Muscle layer of duodenum (tissue), 2 donors: Measurements from ENCODE around the gene ABR.
"Not testable (repeated sequence)": the region's sequence is repeated elsewhere in the genome, so short reads cannot be mapped to it uniquely, and the experiment has no call there.

Experiments used
- H3K27ac ChIP-seq: one replicate; pipeline ENCODE4 v1.7.0; 2013; ENCODE audit warnings: mild to moderate bottlenecking, low read length
- H3K27me3 ChIP-seq: one replicate; pipeline ENCODE4 v1.7.0; 2013; ENCODE audit warnings: low read depth, mild to moderate bottlenecking, control low read depth, low read length
- H3K36me3 ChIP-seq, 2 donors: one replicate each; pipeline ENCODE4 v1.7.0; 2013; ENCODE audit warnings: low read length in 2 of 2, control low read depth in 1 of 2, mild to moderate bottlenecking in 1 of 2; ENCODE audit not compliant: insufficient read depth in 2 of 2, control insufficient read depth in 1 of 2
- H3K4me1 ChIP-seq, 2 donors: one replicate each; pipeline ENCODE4 v1.7.0; 2013; ENCODE audit warnings: low read length in 2 of 2, mild to moderate bottlenecking in 2 of 2, control low read depth in 1 of 2, moderate library complexity in 1 of 2; ENCODE audit not compliant: insufficient read depth in 2 of 2, control insufficient read depth in 1 of 2
- H3K4me3 ChIP-seq, 2 donors: one replicate each; pipeline ENCODE4 v1.7.0; 2013; ENCODE audit warnings: low read length in 2 of 2, low read depth in 1 of 2, mild to moderate bottlenecking in 1 of 2
- H3K9me3 ChIP-seq, 2 donors: one replicate each; pipeline ENCODE4 v1.7.0; 2013; ENCODE audit warnings: low read length in 2 of 2, control low read depth in 1 of 2, mild to moderate bottlenecking in 1 of 2; ENCODE audit not compliant: control insufficient read depth in 1 of 2
- donor health status: healthy.

The ABR gene

DNA sequence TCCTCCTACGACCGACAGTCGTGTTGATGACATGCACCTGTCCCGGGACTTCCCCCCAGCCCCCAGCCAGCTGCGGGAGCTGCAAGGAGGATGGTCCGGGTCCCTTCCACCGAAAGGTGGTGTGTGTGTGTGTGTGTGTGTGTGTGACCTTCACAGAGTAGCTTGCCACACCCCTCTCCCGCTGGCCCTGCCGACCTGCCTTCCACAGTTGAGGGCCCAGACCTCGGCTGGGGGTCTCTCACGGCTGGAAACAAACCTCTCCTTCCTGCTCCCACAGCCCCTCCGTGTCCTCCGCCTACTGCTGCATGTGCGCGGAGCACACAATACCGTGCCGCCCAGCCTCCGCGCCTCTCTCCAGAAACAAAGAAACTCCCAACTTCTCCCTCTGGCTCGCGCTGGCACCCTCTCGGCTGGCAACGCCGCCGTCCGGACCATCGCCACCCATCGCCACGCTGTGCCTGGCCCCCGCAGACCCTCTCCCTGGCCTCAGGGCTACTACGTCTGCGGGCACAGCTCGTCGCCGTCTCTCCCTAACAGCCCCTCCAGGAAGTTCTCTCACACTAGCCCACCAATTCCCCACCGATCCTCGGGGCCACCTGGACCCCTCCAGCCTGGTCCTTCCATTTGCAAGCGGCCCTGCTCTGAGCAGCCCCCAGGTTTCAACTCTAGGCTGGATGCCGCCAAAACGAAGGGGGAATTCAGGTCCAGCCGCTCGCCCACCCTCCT is 101.6 kb downstream of the ABR start:
- peaks cover 0 to 23% of the 10 kb centered on the region in 2 donors for H3K4me1 ChIP-seq
- peaks cover 6 to 20% of the 10 kb centered on the region in 2 donors for H3K36me3 ChIP-seq
- H3K27me3 ChIP-seq = no peaks in the 10 kb centered on the region
- no peak overlapping the region for H3K27ac ChIP-seq
- H3K4me3 ChIP-seq = no peak overlapping the region
- H3K9me3 ChIP-seq = no peaks in the 10 kb centered on the region

DNA sequence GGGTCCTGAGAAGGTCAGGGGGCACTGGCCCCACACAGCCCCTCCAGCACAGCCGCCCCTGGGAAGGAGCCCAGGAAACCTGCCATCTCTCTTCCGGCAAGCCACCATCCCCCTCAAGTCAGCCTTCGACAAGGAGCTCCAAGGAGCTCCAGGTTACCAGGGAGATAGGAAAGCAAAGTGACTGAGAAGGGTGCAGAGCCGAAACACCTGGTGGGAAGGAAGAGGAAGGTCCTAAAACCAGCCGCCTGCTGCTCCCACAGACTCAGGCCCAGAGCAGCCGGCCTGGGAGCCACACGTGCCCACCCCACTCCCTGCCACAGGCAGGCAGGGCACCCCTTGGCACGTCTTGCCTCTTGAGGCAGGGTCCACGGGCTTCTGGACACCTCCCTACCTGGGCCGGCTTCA is 102.2 kb downstream of the ABR start:
- Histone ChIP-seq H3K4me1 (peaks cover 0 to 23% of the 10 kb centered on the region in 2 donors), H3K27ac (no peak overlapping the region), H3K36me3 (peaks cover 10 to 20% of the 10 kb centered on the region in 2 donors), H3K27me3 (no peaks in the 10 kb centered on the region), H3K4me3 (no peak overlapping the region), H3K9me3 (no peaks in the 10 kb centered on the region)

DNA sequence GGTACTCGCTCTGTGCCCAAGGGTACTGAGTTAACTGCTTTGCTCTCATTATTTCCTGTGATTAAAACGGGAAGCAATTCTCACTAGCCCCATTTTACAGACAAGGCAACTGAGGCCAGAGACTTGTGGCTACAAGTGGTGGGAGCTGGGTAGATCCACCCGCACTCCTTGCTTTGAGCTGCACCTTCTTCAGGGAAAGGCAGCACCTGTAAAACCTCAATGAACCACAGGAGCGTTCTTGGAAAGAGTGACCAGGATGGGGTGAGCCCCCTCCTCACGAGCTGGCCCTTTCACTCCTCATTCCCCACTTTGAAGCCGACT is 102.8 kb downstream of the ABR start:
- Histone ChIP-seq H3K4me3 (no peak overlapping the region), H3K27me3 (no peaks in the 10 kb centered on the region), H3K9me3 (no peaks in the 10 kb centered on the region), H3K36me3 (peaks cover 16 to 17% of the 10 kb centered on the region in 2 donors), H3K4me1 (peaks cover 0 to 23% of the 10 kb centered on the region in 2 donors), H3K27ac (no peak overlapping the region)

DNA sequence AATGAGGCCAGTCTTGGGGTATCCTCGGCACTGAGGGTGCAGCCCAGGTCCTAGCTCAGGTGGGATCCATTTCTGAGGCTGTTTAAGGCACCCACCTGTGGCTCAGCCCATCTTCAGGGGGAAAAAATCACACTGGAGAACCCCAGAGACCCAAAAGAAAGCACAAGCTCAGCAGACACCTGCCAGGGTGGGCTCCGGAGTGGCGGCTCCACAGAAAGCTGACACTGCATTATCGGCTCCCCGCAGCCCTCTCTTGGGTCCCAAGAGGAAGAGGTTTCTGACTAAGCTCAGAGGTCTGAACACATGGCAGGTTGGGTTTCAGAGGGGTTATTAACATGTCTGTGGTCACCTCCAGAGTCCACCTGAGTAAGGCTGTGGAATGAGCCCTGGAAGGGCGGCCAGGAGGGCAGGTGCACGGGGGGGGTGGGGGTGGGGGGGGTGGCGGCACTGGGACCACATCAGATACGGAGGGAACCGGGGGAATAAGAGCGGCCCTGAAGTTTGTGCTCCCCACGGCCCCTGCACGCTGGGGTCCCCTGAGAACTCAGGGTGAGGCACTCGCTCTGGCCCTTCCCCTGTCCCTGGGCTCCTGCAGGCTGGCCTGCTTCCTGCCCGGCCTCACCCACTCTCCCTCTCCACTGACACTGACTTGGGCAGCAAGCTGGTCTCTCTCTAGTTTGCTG is 103.3 kb downstream of the ABR start:
- no peaks in the 10 kb centered on the region for H3K9me3 ChIP-seq

DNA sequence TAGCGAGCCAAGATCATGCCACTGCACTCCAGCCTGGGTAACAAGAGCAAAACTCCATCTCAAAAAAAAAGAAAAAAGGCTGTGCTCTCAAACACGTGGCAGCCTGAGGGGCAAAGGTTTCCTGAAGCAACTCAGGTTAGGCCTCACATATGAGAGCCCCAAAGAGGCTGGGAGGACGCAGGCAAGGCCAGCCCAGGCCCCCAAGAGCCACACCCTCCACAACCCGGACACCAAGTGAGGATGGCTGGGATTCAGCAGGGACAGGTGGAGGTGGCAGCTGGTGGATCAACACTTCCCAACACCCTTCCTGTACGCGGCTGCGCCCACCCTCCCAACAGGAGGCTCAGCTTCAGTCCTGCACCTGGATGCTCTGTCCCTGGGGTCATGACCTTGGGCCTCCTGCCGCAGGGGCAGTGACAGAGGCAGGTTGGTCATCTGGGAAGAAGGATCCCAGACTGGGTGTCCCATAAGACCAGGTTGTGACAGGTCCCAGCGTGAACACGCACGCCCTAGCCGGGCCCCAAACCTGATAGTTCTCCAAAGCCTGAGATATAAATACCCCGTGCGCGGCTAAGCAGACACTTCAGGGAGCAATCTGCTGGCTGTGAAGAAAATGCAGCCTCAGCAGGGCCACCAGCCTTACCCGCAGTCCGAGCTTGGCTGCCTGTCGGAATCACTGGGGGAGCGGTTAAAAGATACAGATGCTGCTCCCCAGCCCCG is 104.7 kb downstream of the ABR start:
- no peak overlapping the region for H3K4me3 ChIP-seq
- no peaks in the 10 kb centered on the region for H3K9me3 ChIP-seq
- no peak overlapping the region for H3K27ac ChIP-seq
- no peaks in the 10 kb centered on the region for H3K27me3 ChIP-seq
- peaks cover 0 to 11% of the 10 kb centered on the region in 2 donors for H3K4me1 ChIP-seq
- peaks cover 20 to 33% of the 10 kb centered on the region in 2 donors for H3K36me3 ChIP-seq

More for the DNA sequence above, 103.3 kb downstream of the ABR start:
- Histone ChIP-seq H3K27ac (no peak overlapping the region), H3K4me1 (peaks cover 0 to 23% of the 10 kb centered on the region in 2 donors), H3K4me3 (no peak overlapping the region), H3K27me3 (no peaks in the 10 kb centered on the region), H3K36me3 (peaks cover 18 to 19% of the 10 kb centered on the region in 2 donors)

DNA sequence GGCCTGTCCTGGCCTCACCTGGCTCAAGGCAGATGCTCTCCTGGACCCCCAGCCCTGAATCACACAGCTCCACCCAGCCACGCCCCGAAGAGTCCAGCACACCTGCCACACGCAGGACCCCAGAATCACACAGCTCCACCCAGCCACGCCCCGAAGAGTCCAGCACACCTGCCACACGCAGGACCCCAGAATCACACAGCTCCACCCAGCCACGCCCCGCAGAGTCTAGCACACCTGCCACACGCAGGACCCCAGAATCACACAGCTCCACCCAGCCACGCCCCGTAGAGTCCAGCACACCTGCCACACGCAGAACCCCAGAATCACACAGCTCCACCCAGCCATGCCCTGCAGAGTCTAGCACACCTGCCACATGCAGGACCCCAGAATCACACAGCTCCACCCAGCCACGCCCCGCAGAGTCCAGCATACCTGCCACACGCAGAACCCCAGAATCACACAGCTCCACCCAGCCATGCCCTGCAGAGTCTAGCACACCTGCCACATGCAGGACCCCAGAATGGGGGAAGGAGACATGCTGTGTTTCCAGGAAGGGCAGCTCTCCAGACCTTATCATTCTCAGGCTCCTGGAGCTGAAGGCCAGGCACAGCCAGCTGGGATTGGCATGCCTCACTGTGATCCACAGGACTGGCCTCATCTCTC is 105.7 kb downstream of the ABR start:
- H3K36me3 ChIP-seq = peaks cover 17 to 36% of the 10 kb centered on the region in 2 donors
- not testable (repeated sequence) for H3K27me3 ChIP-seq, H3K4me3 ChIP-seq, H3K27ac ChIP-seq, H3K4me1 ChIP-seq, H3K9me3 ChIP-seq

DNA sequence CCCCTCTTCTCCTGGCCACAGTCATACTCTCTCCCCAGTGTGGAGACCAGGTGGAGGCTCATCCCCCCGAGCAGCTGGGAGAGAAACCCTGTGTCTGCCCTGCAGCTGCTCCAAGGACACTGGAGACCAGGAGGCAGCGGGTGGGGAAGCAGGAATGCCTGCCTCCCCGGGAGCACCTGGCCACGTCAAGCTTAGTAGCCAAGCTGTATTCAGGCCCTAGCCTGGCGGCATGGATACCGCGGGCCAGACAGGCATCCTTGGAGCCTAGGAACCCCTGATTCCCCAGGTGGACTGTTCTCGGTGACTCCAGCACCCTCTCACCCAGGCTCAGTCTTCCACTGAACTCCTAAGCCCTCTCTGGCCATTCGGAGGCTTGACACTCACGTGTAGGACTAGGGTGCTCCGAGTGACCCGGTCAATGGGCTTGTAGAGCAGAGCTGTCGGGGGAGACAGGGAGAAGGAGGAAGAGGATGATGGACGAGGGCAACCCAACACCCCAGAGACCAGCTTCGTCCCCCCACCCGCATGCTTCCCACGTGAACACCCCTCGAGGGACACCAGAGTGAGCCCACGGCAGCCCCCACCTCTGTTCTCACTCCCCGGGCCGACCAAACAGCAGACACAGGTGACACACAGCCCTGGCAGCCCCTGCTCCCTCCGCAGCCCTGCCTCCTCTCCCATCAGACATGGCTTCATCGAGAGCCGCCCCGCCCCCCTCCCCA is 106.4 kb downstream of the ABR start:
- H3K4me1 ChIP-seq = peaks cover 0 to 5% of the 10 kb centered on the region in 2 donors
- no peak overlapping the region for H3K27ac ChIP-seq
- no peaks in the 10 kb centered on the region for H3K27me3 ChIP-seq
- H3K4me3 ChIP-seq = no peak overlapping the region
- peaks cover 23 to 43% of the 10 kb centered on the region in 2 donors for H3K36me3 ChIP-seq
- H3K9me3 ChIP-seq = no peaks in the 10 kb centered on the region

DNA sequence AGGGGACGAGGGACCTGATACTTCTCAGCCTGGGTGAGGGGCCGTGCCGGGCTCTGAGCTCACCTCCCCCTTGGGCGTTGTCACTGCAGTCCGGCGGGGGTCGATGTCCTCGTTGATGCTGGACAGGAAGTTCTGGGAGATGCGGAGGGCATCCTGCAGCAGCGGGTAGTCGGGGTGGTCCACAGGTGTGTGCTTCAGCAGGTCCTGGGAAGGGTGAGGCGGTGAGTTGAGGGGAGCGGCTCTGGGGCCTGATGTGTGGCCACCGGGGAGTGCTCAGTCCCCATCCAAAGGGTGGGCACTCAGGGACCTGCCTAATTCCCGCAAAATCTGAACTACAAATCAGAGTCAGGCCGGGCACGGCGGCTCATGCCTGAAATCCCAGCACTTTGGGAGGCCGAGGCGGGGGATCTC is 107.2 kb downstream of the ABR start:
- Histone ChIP-seq H3K36me3 (peaks cover 28 to 48% of the 10 kb centered on the region in 2 donors), H3K27me3 (no peaks in the 10 kb centered on the region), H3K4me3 (no peak overlapping the region), H3K9me3 (no peaks in the 10 kb centered on the region), H3K27ac (no peak overlapping the region), H3K4me1 (no peaks in the 10 kb centered on the region)

DNA sequence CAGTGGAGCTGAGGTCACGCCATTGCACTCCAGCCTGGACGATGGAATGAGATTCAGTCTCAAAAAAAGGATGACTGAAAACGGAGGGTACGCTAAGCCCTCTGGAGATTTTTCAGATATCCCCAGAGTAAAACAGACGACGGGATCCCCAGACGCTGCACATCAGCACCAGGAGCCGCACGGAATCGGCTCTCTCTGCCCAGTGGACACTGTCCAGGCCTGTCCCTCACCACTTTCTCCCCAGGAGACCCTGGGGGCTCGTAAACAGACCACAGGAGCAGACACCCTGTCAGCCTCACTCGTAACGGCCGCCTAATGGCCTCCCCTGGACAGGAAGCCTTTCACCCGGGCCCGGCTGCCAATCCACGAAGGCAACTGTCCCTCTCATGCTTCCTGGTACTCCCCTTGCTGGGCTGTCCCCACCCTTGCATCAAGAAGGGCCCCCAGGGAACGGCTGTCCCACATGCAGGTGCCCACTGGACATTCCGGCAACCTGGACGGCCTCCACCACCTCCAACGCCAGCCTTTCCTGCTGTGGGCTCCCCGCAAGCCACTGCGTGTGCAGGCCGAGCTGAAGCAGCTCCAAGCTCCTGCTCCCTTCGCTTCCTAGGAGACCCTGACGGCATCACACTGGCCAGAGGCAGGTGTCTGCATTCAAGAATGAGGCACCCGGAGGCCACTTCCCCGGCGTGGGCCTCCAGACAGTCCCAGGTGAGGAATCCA is 108.5 kb downstream of the ABR start:
- Histone ChIP-seq H3K36me3 (peaks cover 25 to 61% of the 10 kb centered on the region in 2 donors), H3K4me1 (no peaks in the 10 kb centered on the region), H3K9me3 (no peaks in the 10 kb centered on the region), H3K27ac (no peak overlapping the region), H3K4me3 (no peak overlapping the region), H3K27me3 (no peaks in the 10 kb centered on the region)

DNA sequence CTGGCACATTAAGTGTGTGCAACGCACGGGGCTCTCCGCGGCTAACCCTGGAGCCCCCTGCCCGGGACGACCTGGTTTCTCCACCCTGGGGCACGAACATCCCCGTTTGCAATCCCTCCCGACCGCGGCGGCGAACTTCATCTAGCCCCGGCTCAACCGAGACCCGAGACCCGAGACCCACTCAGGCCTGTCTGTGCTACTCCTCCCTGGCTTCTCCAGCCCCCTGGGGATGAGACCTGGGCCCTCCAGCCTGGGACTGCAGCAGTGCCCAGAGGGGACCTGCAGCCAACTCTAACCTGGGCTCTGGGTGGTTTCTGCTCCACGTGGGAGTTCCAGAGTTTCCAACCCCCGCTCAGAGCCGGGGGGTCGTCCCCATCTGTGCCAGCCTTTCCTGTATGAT is 109.4 kb downstream of the ABR start:
- H3K4me3 ChIP-seq = no peak overlapping the region
- H3K36me3 ChIP-seq = peaks cover 27 to 70% of the 10 kb centered on the region in 2 donors
- H3K9me3 ChIP-seq = no peaks in the 10 kb centered on the region
- H3K27me3 ChIP-seq = no peaks in the 10 kb centered on the region
- no peaks in the 10 kb centered on the region for H3K4me1 ChIP-seq
- no peak overlapping the region for H3K27ac ChIP-seq
